Upper lobe of left lung (tissue), 6 donors: Measurements from ENCODE around the gene DPPA5. TPM values are rescaled to one million over a fixed set of nuclear protein-coding genes. Genes with fewer than 3 reads are reported as not detected.

Experiments used
- ATAC-seq, 2 donors: fragments of 200-7000 bp; cut with Tn5 transposase; one replicate each; pipeline ENCODE4 v1.9.1; 2022; ENCODE audit warnings: mild to moderate bottlenecking in 2 of 2, moderate library complexity in 2 of 2; ENCODE audit not compliant: low FRiP score in 2 of 2
- DNase-seq, 2 donors: peaks; one replicate each; pipeline ENCODE4 v3.0.0-alpha.2; 2019 to 2020
- H3K27ac ChIP-seq, 4 donors: fragments of 200-600 bp; sonication (generic); one replicate each; pipeline ENCODE4 v1.5.1; 2016 to 2019
- H3K27me3 ChIP-seq, 4 donors: fragments of 200-600 bp; sonication (generic); one replicate each; pipeline ENCODE4 v1.5.1; 2017 to 2019
- H3K36me3 ChIP-seq, 4 donors: fragments of 200-600 bp; sonication (generic); one replicate each; pipeline ENCODE4 v1.5.1; 2016 to 2019
- H3K4me1 ChIP-seq, 4 donors: fragments of 200-600 bp; sonication (generic); one replicate each; pipeline ENCODE4 v1.5.1; 2018 to 2019
- H3K4me3 ChIP-seq, 4 donors: fragments of 200-600 bp; sonication (generic); one replicate each; pipeline ENCODE4 v1.5.1; 2017 to 2019; ENCODE audit warnings: mild to moderate bottlenecking in 2 of 4, moderate library complexity in 1 of 4
- H3K9me3 ChIP-seq, 4 donors: fragments of 200-600 bp; sonication (generic); one replicate each; pipeline ENCODE4 v1.5.1; 2018 to 2019
- CTCF ChIP-seq, 6 experiments: fragments of 450-650 bp in 4 of 6; fragments of 200-600 bp in 2 of 6; sonication (generic) in 2 of 6; IDR thresholded peaks; one replicate each; pipeline ENCODE4 v1.5.1; 2016 to 2019; ENCODE audit warnings: antibody characterized with exemption in 6 of 6
- EP300 ChIP-seq, 4 donors: sonication (generic); formaldehyde crosslinking; IDR thresholded peaks; one replicate each; pipeline ENCODE4 v1.5.1; 2017; ENCODE audit warnings: antibody characterized with exemption in 4 of 4, control low read depth in 2 of 4
- POLR2A ChIP-seq, 4 donors: fragments of 450-650 bp; IDR thresholded peaks; one replicate each; pipeline ENCODE4 v1.5.1; 2016 to 2017; ENCODE audit warnings: antibody characterized with exemption in 4 of 4, mild to moderate bottlenecking in 2 of 4
- POLR2AphosphoS5 ChIP-seq, 2 donors: sonication (generic); formaldehyde crosslinking; IDR thresholded peaks; one replicate each; pipeline ENCODE4 v1.5.1; 2017; ENCODE audit warnings: antibody characterized with exemption in 2 of 2
- WGBS, 2 donors: methylation state at CpG; one replicate each; pipeline ENCODE4 v1.1.5; 2017 to 2018; 5-methylcytosine and 5-hydroxymethylcytosine counted together
- total RNA-seq, 6 donors: library from RNA; depleted of rRNA in 4 of 6; stranded (reverse); fragments of >200 nt in 4 of 6; gene quantifications; one replicate each; pipeline versions ENCODE4 v1.1.0 to v1.2.1, GENCODE V29; 2016 to 2021
- donor health status: DM: no; HTN: no; CAD: no; lungs with moderate emphysema.
- donor health status: DM: no; HTN: yes; CAD: no; lungs with severe emphysema.

Gene DPPA5
- total RNA-seq, 6 donors from 2014 or later: not detected

DNA sequence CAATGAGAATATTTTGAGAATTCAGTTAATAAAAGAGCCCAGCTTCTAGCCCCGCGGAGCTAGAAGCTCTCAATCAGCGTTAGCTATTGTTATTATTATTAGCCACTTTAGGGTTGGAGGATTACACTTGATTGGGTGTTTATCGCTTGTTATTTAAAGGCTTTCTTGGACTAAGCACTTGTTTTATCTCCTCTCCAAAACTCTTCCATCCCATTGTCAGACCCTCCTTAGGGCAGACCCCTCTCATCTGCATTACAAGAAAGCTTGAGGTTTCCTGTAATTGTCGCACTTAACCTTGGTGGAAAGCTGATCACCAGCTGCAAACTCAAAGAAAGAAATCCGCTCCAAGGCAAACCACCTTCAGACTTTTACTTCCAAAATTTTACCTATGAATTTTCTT lies 4.8 kb downstream of the DPPA5 start:
- H3K27ac ChIP-seq: no peak overlapping the region
- peaks cover 0 to 4% (median 0%) of the 10 kb centered on the region in 4 donors for H3K27me3 ChIP-seq
- TF ChIP-seq POLR2A (IDR thresholded peaks at IDR 0.05): no peak
- TF ChIP-seq CTCF (IDR thresholded peaks at IDR 0.05): no peak
- TF ChIP-seq POLR2AphosphoS5 (IDR thresholded peaks at IDR 0.05): no peak
- TF ChIP-seq EP300 (IDR thresholded peaks at IDR 0.05): no peak
- no peak overlapping the region for H3K4me3 ChIP-seq
- no peaks in the 10 kb centered on the region for H3K9me3 ChIP-seq
- no peak for DNase-seq
- no peaks in the 10 kb centered on the region for H3K36me3 ChIP-seq
- no peak for ATAC-seq
- WGBS, 2 donors: 23 to 31% methylated on average over 6 of the region's 6 CpGs
- no peaks in the 10 kb centered on the region for H3K4me1 ChIP-seq

DNA sequence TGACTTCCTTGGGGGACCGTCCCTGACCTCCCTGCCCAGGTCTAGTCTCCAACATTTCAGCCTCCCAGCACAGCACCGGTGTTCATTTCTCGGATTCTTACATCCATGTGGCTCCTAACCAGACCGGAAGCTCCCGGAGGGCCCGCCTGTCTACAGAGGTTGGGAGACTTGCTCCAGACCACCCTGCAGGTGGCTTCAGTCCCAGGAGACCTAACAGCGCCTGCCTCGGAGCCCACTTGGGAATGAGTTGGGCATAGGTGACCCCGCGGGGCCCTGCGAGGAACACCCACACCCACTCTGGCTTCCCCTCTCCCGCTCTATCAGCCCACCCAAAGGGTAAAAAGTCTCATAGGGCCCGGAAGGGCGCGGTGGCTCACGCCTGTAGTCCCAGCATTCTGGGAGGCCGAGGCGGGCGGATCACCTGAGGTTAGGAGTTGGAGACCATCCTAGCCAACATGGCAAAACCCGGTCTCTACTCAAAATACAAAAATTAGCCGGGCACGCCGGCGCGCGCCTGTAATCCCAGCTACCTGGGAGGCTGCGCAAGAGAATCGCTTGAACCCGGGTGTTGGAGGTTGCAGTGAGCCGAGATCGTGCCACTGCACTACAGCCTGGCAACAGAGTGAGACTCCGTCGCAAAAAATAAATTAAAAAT lies 5.4 kb downstream of the DPPA5 start:
- no peak overlapping the region for H3K4me3 ChIP-seq
- H3K9me3 ChIP-seq: no peaks in the 10 kb centered on the region
- peak in 1 of 2 donors; percentile 56 for DNase-seq
- H3K27ac ChIP-seq: no peak overlapping the region
- ATAC-seq: peak in 1 of 2 donors; percentile 15
- H3K36me3 ChIP-seq: no peaks in the 10 kb centered on the region
- no peaks in the 10 kb centered on the region for H3K4me1 ChIP-seq
- peaks cover 0 to 4% (median 0%) of the 10 kb centered on the region in 4 donors for H3K27me3 ChIP-seq
- no peak for TF ChIP-seq POLR2AphosphoS5 (IDR thresholded peaks at IDR 0.05)
- TF ChIP-seq EP300 (IDR thresholded peaks at IDR 0.05): no peak
- TF ChIP-seq POLR2A (IDR thresholded peaks at IDR 0.05): no peak
- no peak for TF ChIP-seq CTCF (IDR thresholded peaks at IDR 0.05)
- 50 to 57% methylated on average over 17 to 33 of the region's 33 CpGs for whole genome bisulfite sequencing, 2 donors

DNA sequence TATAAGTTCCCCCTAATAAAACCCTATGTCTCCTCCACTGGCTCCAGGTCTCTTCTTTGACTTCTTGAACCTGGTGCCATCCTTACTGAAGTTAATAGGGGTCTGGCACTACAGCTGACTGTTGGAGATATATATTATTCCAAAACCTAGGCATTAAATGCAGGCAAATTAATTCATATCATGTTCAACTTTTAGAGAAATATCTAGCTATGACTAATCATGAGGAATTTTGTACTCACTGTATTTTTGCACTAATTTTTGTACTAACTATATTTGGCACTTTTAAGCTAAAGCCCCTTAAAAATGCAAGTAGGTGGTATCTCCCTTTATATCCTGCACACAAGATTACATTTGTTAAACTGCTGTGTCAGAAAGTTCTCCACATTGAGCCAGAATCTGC lies 10.9 kb downstream of the DPPA5 start:
- H3K27ac ChIP-seq: no peak overlapping the region
- ATAC-seq (no peak), DNase-seq (no peak)
- TF ChIP-seq POLR2A (IDR thresholded peaks at IDR 0.05) (no peak), EP300 (IDR thresholded peaks at IDR 0.05) (no peak), POLR2AphosphoS5 (IDR thresholded peaks at IDR 0.05) (no peak), CTCF (IDR thresholded peaks at IDR 0.05) (no peak)
- H3K36me3 ChIP-seq: no peaks in the 10 kb centered on the region
- H3K9me3 ChIP-seq: no peaks in the 10 kb centered on the region
- H3K27me3 ChIP-seq: no peaks in the 10 kb centered on the region
- no peak overlapping the region for H3K4me3 ChIP-seq
- no peaks in the 10 kb centered on the region for H3K4me1 ChIP-seq

DNA sequence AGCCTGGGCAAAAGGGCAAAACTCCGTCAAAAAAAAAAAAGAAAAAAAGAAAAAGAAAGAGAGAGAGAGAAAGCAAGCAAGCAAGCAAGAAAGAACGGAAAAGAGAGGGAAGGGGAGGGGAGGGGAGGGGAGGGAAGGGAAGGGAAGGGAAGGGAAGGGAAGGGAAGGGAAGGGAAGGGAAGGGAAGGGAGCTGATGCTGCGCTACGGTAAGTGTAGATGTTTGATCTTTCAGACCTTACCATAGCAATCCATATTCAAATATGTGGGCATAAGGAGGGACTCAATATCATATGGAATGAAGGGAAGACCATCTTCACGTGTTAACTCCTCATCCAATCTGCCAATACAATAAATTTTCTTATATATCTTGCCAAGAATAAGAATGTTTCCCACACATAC lies 11.9 kb downstream of the DPPA5 start:
- Histone ChIP-seq H3K27ac (no peak overlapping the region), H3K36me3 (no peaks in the 10 kb centered on the region), H3K4me1 (no peaks in the 10 kb centered on the region), H3K4me3 (no peak overlapping the region), H3K9me3 (no peaks in the 10 kb centered on the region), H3K27me3 (no peaks in the 10 kb centered on the region)
- ATAC-seq (no peak), DNase-seq (no peak)
- WGBS, 2 donors: 75 to 87% methylated on average over 5 of the region's 5 CpGs
- TF ChIP-seq POLR2AphosphoS5 (IDR thresholded peaks at IDR 0.05) (no peak), CTCF (IDR thresholded peaks at IDR 0.05) (no peak), POLR2A (IDR thresholded peaks at IDR 0.05) (no peak), EP300 (IDR thresholded peaks at IDR 0.05) (no peak)

DNA sequence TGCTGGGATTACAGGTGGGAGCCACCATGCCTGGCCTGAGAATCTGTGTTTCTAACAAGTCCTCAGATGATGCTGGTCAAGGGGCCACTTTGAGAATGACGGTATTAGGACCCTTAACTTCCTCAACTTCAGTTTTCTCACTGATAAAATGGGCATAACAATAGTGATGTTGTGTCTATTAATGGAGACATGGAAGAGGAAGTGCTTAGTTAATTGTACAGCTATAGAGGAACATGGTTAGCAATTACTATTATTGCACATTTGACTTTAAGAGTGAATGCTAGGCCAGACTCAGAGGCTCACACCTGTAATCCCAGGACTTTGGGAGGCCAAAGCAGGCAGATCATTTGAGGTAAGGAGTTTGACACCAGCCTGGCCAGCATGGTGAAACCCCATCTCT lies 12.7 kb downstream of the DPPA5 start:
- no peaks in the 10 kb centered on the region for H3K27me3 ChIP-seq
- no peaks in the 10 kb centered on the region for H3K36me3 ChIP-seq
- no peak overlapping the region for H3K27ac ChIP-seq
- no peaks in the 10 kb centered on the region for H3K4me1 ChIP-seq
- DNase-seq (no peak), ATAC-seq (no peak)
- no peak overlapping the region for H3K4me3 ChIP-seq
- WGBS, 2 donors: 70 to 71% methylated on average over 1 of the region's 1 CpG
- no peak for TF ChIP-seq POLR2AphosphoS5 (IDR thresholded peaks at IDR 0.05)
- H3K9me3 ChIP-seq: no peaks in the 10 kb centered on the region
